Stimulated activated memory B cell treated with anti-CD40 and anti-IgM and Interleukin-4, amounts not matched to agents 10 μg/mL and 1 μg/mL and 100 μg/mL, for 72 hours (primary cell): Measurements from ENCODE around the gene SCCPDH.
"Not testable (repeated sequence)": the region's sequence is repeated elsewhere in the genome, so short reads cannot be mapped to it uniquely, and the experiment has no call there.

Experiments used
- ATAC-seq: fragments of 150-1000 bp; cut with Tn5 transposase; 2 replicates; pipeline ENCODE4 v1.10.0; 2021
- H3K27ac Mint-ChIP-seq: one replicate; pipeline ENCODE4 v1.8.0; 2022; ENCODE audit warnings: mild to moderate bottlenecking, mixed read lengths
- H3K27me3 Mint-ChIP-seq: one replicate; pipeline ENCODE4 v1.8.0; 2022; ENCODE audit warnings: mixed read lengths
- H3K36me3 Mint-ChIP-seq: one replicate; pipeline ENCODE4 v1.8.0; 2022; ENCODE audit warnings: mixed read lengths
- H3K4me1 Mint-ChIP-seq: one replicate; pipeline ENCODE4 v1.8.0; 2022; ENCODE audit warnings: mixed read lengths
- H3K4me3 Mint-ChIP-seq: one replicate; pipeline ENCODE4 v1.8.0; 2022; ENCODE audit warnings: mild to moderate bottlenecking, moderate library complexity, mixed read lengths
- H3K9me3 Mint-ChIP-seq: one replicate; pipeline ENCODE4 v1.8.0; 2022; ENCODE audit warnings: mixed read lengths

Gene SCCPDH

GRCh38 chr1:246811985-246812384 lies 87.8 kb downstream of the SCCPDH start:
- ATAC-seq = no peak
- Mint-ChIP-seq H3K9me3 (no peaks in the 10 kb centered on the region), H3K4me1 (no peaks in the 10 kb centered on the region), H3K4me3 (no peak overlapping the region), H3K36me3 (no peaks in the 10 kb centered on the region), H3K27me3 (peaks cover 62% of the 10 kb centered on the region), H3K27ac (no peak overlapping the region)

- H3K4me3 Mint-ChIP-seq, H3K9me3 Mint-ChIP-seq, H3K36me3 Mint-ChIP-seq, H3K27ac Mint-ChIP-seq, H3K4me1 Mint-ChIP-seq, ATAC-seq: not testable (repeated sequence)
- peaks cover 59% of the 10 kb centered on the region for H3K27me3 Mint-ChIP-seq
Measured at GRCh38 chr1:246813325-246813724, 89.1 kb downstream of the SCCPDH start.

GRCh38 chr1:246814890-246815289 lies 90.7 kb downstream of the SCCPDH start:
- Mint-ChIP-seq H3K4me1 (no peaks in the 10 kb centered on the region), H3K9me3 (no peaks in the 10 kb centered on the region), H3K4me3 (no peak overlapping the region), H3K27me3 (peaks cover 59% of the 10 kb centered on the region), H3K36me3 (no peaks in the 10 kb centered on the region), H3K27ac (no peak overlapping the region)
- no peak for ATAC-seq

GRCh38 chr1:246815693-246816270 lies 91.6 kb downstream of the SCCPDH start:
- no peak overlapping the region for H3K4me3 Mint-ChIP-seq
- ATAC-seq = no peak
- H3K27me3 Mint-ChIP-seq = peaks cover 59% of the 10 kb centered on the region
- H3K4me1 Mint-ChIP-seq = no peaks in the 10 kb centered on the region
- no peak overlapping the region for H3K27ac Mint-ChIP-seq
- no peaks in the 10 kb centered on the region for H3K9me3 Mint-ChIP-seq
- no peaks in the 10 kb centered on the region for H3K36me3 Mint-ChIP-seq
